ENCODE measurements around the gene C4A. TPM values are rescaled to one million over a fixed set of nuclear protein-coding genes. Genes with fewer than 3 reads are reported as not detected.

Gene C4A
- total RNA-seq, 1 experiment from 2014 or later = 4.3 TPM

DNA sequence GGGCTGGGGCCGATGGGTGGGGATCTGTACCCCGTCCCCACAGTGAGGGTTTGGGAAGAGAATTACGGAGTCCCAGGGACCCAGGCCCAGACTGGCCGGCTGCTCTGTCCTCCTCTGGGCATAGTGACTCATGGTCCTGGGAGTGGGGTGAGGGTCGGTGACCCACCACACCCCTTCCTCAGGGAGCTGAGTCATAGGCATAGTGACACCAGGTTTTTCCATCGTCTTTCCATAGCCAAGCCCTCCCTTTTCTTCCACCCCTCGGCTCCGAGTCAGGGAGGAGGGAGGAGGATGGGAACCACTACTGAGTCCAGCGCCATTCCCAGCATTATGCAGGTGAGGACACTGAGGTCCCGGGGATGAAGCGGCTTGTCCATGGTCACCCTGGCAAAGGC lies 65.2 kb downstream of the C4A start:
- H3K27me3 Mint-ChIP-seq (ENCODE audit: low read depth) = no peaks in the 10 kb centered on the region
- DNase-seq = no peak
- no peaks in the 10 kb centered on the region for H3K9me3 Mint-ChIP-seq
- H2AK5ac ChIP-seq (ENCODE audit: insufficient read length, low read length) = no peak overlapping the region
- no peaks in the 10 kb centered on the region for H3K79me1 ChIP-seq (ENCODE audit: insufficient read depth, low read depth, low read length, poor library complexity, severe bottlenecking)
- no peaks in the 10 kb centered on the region for H3K79me2 ChIP-seq (ENCODE audit: insufficient read depth, low read length)
- no peaks in the 10 kb centered on the region for H3K9me3 ChIP-seq (ENCODE audit: control insufficient read depth, low read depth, low read length)
- no peaks in the 10 kb centered on the region; a peak in 1 of 7 replicates for H3K36me3 Mint-ChIP-seq (ENCODE audit: insufficient read depth in 1 of 3, low read depth in 3 of 3)
- no peak overlapping the region for H3K4ac ChIP-seq (ENCODE audit: low read depth, low read length)
- H2AFZ ChIP-seq (ENCODE audit: low read length) = no peak overlapping the region
- H4K91ac ChIP-seq (ENCODE audit: insufficient read length, low read depth, low read length) = no peak overlapping the region
- H3K27ac ChIP-seq (ENCODE audit: insufficient read length, low read depth, low read length) = no peak overlapping the region
- H3K18ac ChIP-seq (ENCODE audit: insufficient read length, low read depth, low read length) = no peak overlapping the region
- no peak overlapping the region for H3K23ac ChIP-seq (ENCODE audit: insufficient read length, low read depth, low read length)
- no peak overlapping the region for H4K8ac ChIP-seq (replicated peaks; ENCODE audit: insufficient read length, low read depth, low read length)
- H3K4me2 ChIP-seq (ENCODE audit: insufficient read depth, insufficient read length, low read length) = no peak overlapping the region
- H3K27me3 ChIP-seq (ENCODE audit: insufficient read depth, low read length) = no peaks in the 10 kb centered on the region
- peaks cover 2 to 11% of the 10 kb centered on the region in 2 experiments; a peak in 3 of 4 replicates for H3K4me1 Mint-ChIP-seq
- TF ChIP-seq CTCF (conservative IDR thresholded peaks at IDR 0.05) = no peak
- H3K56ac ChIP-seq (ENCODE audit: insufficient read length, low read depth, low read length) = no peak overlapping the region
- no peak overlapping the region for H2BK120ac ChIP-seq (ENCODE audit: low read depth, low read length, poor library complexity, severe bottlenecking)
- H3K23me2 ChIP-seq (ENCODE audit: insufficient read length, low read depth, low read length, poor library complexity, severe bottlenecking) = no peaks in the 10 kb centered on the region
- no peak overlapping the region for H3T11ph ChIP-seq (ENCODE audit: low read length)
- no peaks in the 10 kb centered on the region for H3K4me1 ChIP-seq (ENCODE audit: insufficient read depth, low read length)
- H4K20me1 ChIP-seq (ENCODE audit: control insufficient read depth, insufficient read depth, insufficient read length) = no peaks in the 10 kb centered on the region
- H3K27ac Mint-ChIP-seq = no peak overlapping the region
- no peak overlapping the region for H2BK5ac ChIP-seq (ENCODE audit: insufficient read length, low read length)
- H2BK15ac ChIP-seq (ENCODE audit: low read depth, low read length) = 0 out of 2 replicates have a peak overlapping the region, but pooled peaks have one; percentile 54
- H3K4me3 Mint-ChIP-seq = no peak overlapping the region
- no peak overlapping the region for H4K5ac ChIP-seq (ENCODE audit: insufficient read length, low read depth, low read length)
- WGBS (ENCODE audit: extremely low coverage, insufficient read length, low lambda C conversion rate) = no CpG with 5 or more reads among the region's 11 CpGs
- H2BK20ac ChIP-seq (ENCODE audit: low read depth, low read length, poor library complexity, severe bottlenecking) = no peak overlapping the region
- no peak overlapping the region for H2BK12ac ChIP-seq (ENCODE audit: insufficient read length, low read depth, low read length)
- no peak overlapping the region for H3K14ac ChIP-seq (ENCODE audit: insufficient read depth, low read length)
- no peak overlapping the region for H3K9ac ChIP-seq (ENCODE audit: extremely low read depth, insufficient read length, low read length)

Measured in H9 (cell line).